ENCODE measurements around the gene DIPK1C.

GRCh38 chr18:74482697-74483096 lies 25.6 kb upstream of the DIPK1C start:
- TF ChIP-seq, protein P1, sequence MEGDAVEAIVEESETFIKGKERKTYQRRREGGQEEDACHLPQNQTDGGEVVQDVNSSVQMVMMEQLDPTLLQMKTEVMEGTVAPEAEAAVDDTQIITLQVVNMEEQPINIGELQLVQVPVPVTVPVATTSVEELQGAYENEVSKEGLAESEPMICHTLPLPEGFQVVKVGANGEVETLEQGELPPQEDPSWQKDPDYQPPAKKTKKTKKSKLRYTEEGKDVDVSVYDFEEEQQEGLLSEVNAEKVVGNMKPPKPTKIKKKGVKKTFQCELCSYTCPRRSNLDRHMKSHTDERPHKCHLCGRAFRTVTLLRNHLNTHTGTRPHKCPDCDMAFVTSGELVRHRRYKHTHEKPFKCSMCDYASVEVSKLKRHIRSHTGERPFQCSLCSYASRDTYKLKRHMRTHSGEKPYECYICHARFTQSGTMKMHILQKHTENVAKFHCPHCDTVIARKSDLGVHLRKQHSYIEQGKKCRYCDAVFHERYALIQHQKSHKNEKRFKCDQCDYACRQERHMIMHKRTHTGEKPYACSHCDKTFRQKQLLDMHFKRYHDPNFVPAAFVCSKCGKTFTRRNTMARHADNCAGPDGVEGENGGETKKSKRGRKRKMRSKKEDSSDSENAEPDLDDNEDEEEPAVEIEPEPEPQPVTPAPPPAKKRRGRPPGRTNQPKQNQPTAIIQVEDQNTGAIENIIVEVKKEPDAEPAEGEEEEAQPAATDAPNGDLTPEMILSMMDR (IDR thresholded peaks at IDR 0.05): no peak
- no peak for TF ChIP-seq POLR2A (IDR thresholded peaks at IDR 0.05)

All from tibial nerve (tissue), 3 donors.